B cell (primary cell): ENCODE data around the gene RUNDC3A. TPM values are rescaled to one million over a fixed set of nuclear protein-coding genes. Genes with fewer than 3 reads are reported as not detected.
A peak's percentile ranks its signal among the peaks of the same experiment; 100 is the strongest.

Source experiments
- ATAC-seq: fragments of 200-7000 bp; cut with Tn5 transposase; one replicate; pipeline ENCODE4 v1.10.0; 2021; ENCODE audit warnings: low read depth, mild to moderate bottlenecking, moderate number of reproducible peaks, moderate library complexity
- CTCF ChIA-PET: fragments of 350-600 bp; sonication (Branson Sonifier 250); formaldehyde crosslinking; loops from one replicate; lab custom pipeline; 2021; ENCODE audit warnings: antibody characterized with exemption, inconsistent platforms; lab: Charles Lee
- POLR2A ChIA-PET: fragments of 350-600 bp; sonication (Branson Sonifier 250); formaldehyde crosslinking; loops from one replicate; lab custom pipeline; 2021; ENCODE audit warnings: antibody characterized with exemption; lab: Charles Lee
- DNase-seq: peaks from one replicate; pipeline ENCODE4 v3.0.0; 2013
- H2AFZ ChIP-seq: 2 replicates; pipeline ENCODE4 v1.6.1; 2012; ENCODE audit warnings: mild to moderate bottlenecking, low read depth, low read length; ENCODE audit not compliant: insufficient read depth, poor library complexity, severe bottlenecking
- H3K27ac ChIP-seq, 2 donors: 1 replicate in 1 of 2; 2 replicates in 1 of 2; pipeline ENCODE4 v1.5.1; 2012 to 2013; ENCODE audit warnings: low read length in 2 of 2, mild to moderate bottlenecking in 2 of 2, moderate library complexity in 1 of 2
- H3K27me3 ChIP-seq, 4 experiments: fragments of 200-600 bp in 1 of 4; sonication (generic) in 1 of 4; replicated peaks in 1 of 4; 1 replicate in 2 of 4; 2 replicates in 2 of 4; pipeline versions ENCODE4 v1.6.1 to v1.7.0; 2013 to 2016; ENCODE audit warnings: low read length in 3 of 4, mild to moderate bottlenecking in 2 of 4, mixed read lengths in 1 of 4, moderate library complexity in 1 of 4; ENCODE audit not compliant: insufficient read depth in 4 of 4, control insufficient read depth in 3 of 4; ENCODE audit errors: control extremely low read depth in 1 of 4
- H3K36me3 ChIP-seq, 2 experiments: replicated peaks in 1 of 2; 1 replicate in 1 of 2; 2 replicates in 1 of 2; pipeline versions ENCODE4 v1.6.1 to v1.7.1; 2013; ENCODE audit warnings: low read length in 1 of 2; ENCODE audit not compliant: insufficient read depth in 2 of 2, control insufficient read depth in 1 of 2; ENCODE audit errors: control extremely low read depth in 1 of 2, extremely low read depth in 1 of 2
- H3K4me1 ChIP-seq, 2 donors: fragments of 200-600 bp in 1 of 2; sonication (generic) in 1 of 2; 1 replicate in 1 of 2; 2 replicates in 1 of 2; pipeline versions ENCODE4 v1.5.1 to v1.6.1; 2013 to 2017; ENCODE audit warnings: low read length in 2 of 2; ENCODE audit not compliant: control insufficient read depth in 2 of 2, insufficient read depth in 2 of 2
- H3K4me2 ChIP-seq: replicated peaks from 2 replicates; pipeline ENCODE3; 2012; ENCODE audit warnings: mild to moderate bottlenecking, low read depth, low read length; ENCODE audit not compliant: poor library complexity, severe bottlenecking
- H3K4me3 ChIP-seq, 5 experiments: fragments of 200-600 bp in 1 of 5; sonication (generic) in 1 of 5; 1 replicate in 3 of 5; 2 replicates in 2 of 5; pipeline versions ENCODE4 v1.5.1 to v1.7.0; 2011 to 2016; ENCODE audit warnings: low read length in 4 of 5, mild to moderate bottlenecking in 4 of 5, low read depth in 2 of 5, control low read depth in 1 of 5, moderate library complexity in 1 of 5; ENCODE audit not compliant: insufficient read depth in 1 of 5; ENCODE audit errors: control extremely low read depth in 1 of 5, extremely low read depth in 1 of 5
- H3K79me2 ChIP-seq: fragments of 200-600 bp; sonication (generic); one replicate; pipeline ENCODE4 v1.6.0; 2016; ENCODE audit warnings: low read length; ENCODE audit not compliant: control insufficient read depth, insufficient read depth
- H3K9ac ChIP-seq: fragments of 200-600 bp; sonication (generic); 2 replicates; pipeline ENCODE4 v1.6.1; 2017; ENCODE audit warnings: mild to moderate bottlenecking, low read length, moderate library complexity
- H3K9me3 ChIP-seq, 3 donors: one replicate each; pipeline versions ENCODE4 v1.6.1 to v1.7.1; 2013; ENCODE audit warnings: low read length in 2 of 3; ENCODE audit not compliant: control insufficient read depth in 2 of 3, insufficient read depth in 1 of 3; ENCODE audit errors: control extremely low read depth in 1 of 3
- H4K20me1 ChIP-seq: 2 replicates; pipeline ENCODE4 v1.6.0; 2012; ENCODE audit warnings: mild to moderate bottlenecking, low read length; ENCODE audit not compliant: insufficient read depth, control insufficient read depth, poor library complexity, severe bottlenecking
- H3K27ac Mint-ChIP-seq: one replicate; pipeline ENCODE4 v1.8.0; 2021; ENCODE audit warnings: mixed read lengths
- H3K27me3 Mint-ChIP-seq: one replicate; pipeline ENCODE4 v1.8.0; 2021; ENCODE audit warnings: mixed read lengths
- H3K4me1 Mint-ChIP-seq: one replicate; pipeline ENCODE4 v1.8.0; 2021; ENCODE audit warnings: mixed read lengths
- H3K4me3 Mint-ChIP-seq: one replicate; pipeline ENCODE4 v1.8.0; 2021; ENCODE audit warnings: mixed read lengths
- H3K9me3 Mint-ChIP-seq: one replicate; pipeline ENCODE4 v1.8.0; 2022; ENCODE audit warnings: mixed read lengths; ENCODE audit not compliant: insufficient read depth
- EZH2 ChIP-seq: IDR thresholded peaks from 2 replicates; pipeline ENCODE4 v1.6.1; 2012; ENCODE audit warnings: borderline replicate concordance, low read depth, mild to moderate bottlenecking, moderate library complexity, low read length; ENCODE audit not compliant: insufficient read depth, poor library complexity, severe bottlenecking
- WGBS: methylation state at CpG from one replicate; pipeline ENCODE4 v1.1.5; 2013; ENCODE audit warnings: missing lambda C conversion rate; ENCODE audit not compliant: insufficient coverage; 5-methylcytosine and 5-hydroxymethylcytosine counted together
- intact Hi-C: fragments of 100-400 bp; cut with micrococcal nuclease; formaldehyde crosslinking; loops from one replicate; pipeline ENCODE4 v1.10.0; 2022
- polyA plus RNA-seq: library from polyadenylated mRNA; depleted of rRNA; stranded (reverse); fragments of >200 nt; gene quantifications from 2 replicates; pipeline ENCODE4 v1.2.3, GENCODE V29; 2012
- total RNA-seq, 2 donors: library from RNA; stranded (reverse); fragments of 120-200 nt in 1 of 2; gene quantifications; 1 replicate in 1 of 2; 2 replicates in 1 of 2; pipeline versions ENCODE4 v1.2.3 to v1.2.4, GENCODE V29; 2013 to 2022
- TF ChIP-seq, protein P1 (sequence below): fragments of 200-600 bp; IDR thresholded peaks from one replicate; pipeline ENCODE4 v1.8.0; 2022; ENCODE audit warnings: antibody characterized with exemption, mild to moderate bottlenecking

RUNDC3A gene
- total and polyA plus RNA-seq, 2 donors (not counting 1 experiment from before 2014, with no cell fraction given) = 0.19 TPM; not detected in 1

DNA sequence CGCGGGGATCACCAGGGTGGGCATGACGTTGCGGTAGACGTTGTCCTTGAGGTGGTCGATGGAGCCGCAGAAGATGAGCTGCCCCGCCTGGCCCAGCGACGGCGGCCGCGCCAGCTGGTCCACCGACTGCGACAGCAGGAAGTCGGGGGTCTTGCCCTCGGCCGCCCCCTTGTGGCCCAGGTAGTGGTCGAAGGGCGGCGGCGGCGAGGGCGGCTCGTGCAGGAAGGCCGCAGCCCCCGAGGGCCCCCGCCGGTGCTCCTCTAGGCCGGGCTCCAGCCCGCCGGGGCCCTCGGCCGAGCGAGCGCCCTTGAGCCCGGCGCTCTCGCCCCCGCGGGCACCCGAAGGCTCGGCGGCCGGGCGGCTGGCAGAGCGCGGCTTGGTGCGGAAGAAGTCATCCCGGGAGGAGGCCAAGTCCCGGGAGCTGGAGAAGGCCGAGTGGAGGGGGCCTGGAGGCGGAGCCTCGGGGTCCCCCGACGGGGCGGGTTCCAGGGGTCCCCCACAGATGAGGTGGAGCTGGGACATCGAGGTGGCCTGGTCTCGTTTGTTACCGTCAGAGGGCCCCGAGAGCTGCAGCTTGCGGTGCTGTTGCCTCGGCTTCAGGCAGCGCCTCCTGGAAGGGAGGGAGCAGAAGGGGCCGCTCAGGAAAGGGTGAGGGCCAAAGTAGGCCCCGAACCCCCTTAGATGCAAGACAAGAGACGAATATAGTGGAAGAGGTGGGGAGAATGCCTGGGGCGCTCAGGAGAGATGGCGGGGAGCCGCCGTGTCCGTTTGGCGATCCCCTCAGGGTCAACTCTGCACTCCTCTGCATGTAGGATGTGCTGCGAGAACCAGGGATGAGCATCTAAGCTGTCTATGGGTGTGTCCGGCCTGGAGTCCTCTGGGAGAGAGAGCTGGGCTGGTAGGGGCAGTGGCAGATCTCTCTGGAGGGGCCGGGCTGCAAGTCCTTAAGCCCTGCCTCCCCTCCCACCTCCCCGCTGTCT is 46.5 kb downstream of the RUNDC3A start:
- Mint-ChIP-seq H3K27ac (peak overlapping the region; percentile 78), H3K4me3 (peak overlapping the region; percentile 82), H3K9me3 (no peaks in the 10 kb centered on the region), H3K27me3 (no peaks in the 10 kb centered on the region), H3K4me1 (peaks cover 17% of the 10 kb centered on the region)
- WGBS = 60% methylated on average over 73 of the region's 77 CpGs
- no peak overlapping the region for H3K9ac ChIP-seq
- H3K4me1 ChIP-seq = peaks cover 6 to 14% of the 10 kb centered on the region in 2 donors
- peaks cover 0 to 32% of the 10 kb centered on the region in 2 experiments for H3K36me3 ChIP-seq
- TF ChIP-seq, protein P1, sequence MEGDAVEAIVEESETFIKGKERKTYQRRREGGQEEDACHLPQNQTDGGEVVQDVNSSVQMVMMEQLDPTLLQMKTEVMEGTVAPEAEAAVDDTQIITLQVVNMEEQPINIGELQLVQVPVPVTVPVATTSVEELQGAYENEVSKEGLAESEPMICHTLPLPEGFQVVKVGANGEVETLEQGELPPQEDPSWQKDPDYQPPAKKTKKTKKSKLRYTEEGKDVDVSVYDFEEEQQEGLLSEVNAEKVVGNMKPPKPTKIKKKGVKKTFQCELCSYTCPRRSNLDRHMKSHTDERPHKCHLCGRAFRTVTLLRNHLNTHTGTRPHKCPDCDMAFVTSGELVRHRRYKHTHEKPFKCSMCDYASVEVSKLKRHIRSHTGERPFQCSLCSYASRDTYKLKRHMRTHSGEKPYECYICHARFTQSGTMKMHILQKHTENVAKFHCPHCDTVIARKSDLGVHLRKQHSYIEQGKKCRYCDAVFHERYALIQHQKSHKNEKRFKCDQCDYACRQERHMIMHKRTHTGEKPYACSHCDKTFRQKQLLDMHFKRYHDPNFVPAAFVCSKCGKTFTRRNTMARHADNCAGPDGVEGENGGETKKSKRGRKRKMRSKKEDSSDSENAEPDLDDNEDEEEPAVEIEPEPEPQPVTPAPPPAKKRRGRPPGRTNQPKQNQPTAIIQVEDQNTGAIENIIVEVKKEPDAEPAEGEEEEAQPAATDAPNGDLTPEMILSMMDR = peak; percentile 73
- no peak for TF ChIP-seq EZH2
- intact Hi-C loops = loop anchor here (1.0 to 5.0 kb wide), 3 partner anchors 8 to 413 kb away; partner anchors contain the start of genes FAM171A2, GRN and PPY
- H3K4me3 ChIP-seq = peak overlapping the region in 3 of 5 experiments; percentile 40 to 51 (median 44)
- peak overlapping the region; percentile 90 for H3K4me2 ChIP-seq
- H3K79me2 ChIP-seq = no peaks in the 10 kb centered on the region
- DNase-seq (peak; percentile 77), ATAC-seq (peak; percentile 57)
- H2AFZ ChIP-seq = peak overlapping the region; percentile 46
- no peaks in the 10 kb centered on the region for H3K9me3 ChIP-seq
- peaks cover 27% of the 10 kb centered on the region for H4K20me1 ChIP-seq
- CTCF ChIA-PET = interaction anchor here (0.9 to 10.1 kb wide), 22 partner anchors 8 to 412 kb away, joined by 3 to 117 read pairs (median 6); partner anchors contain the start of genes FAM171A2, GRN, HDAC5 and SLC25A39
- no peaks in the 10 kb centered on the region for H3K27me3 ChIP-seq
- POLR2A ChIA-PET = interaction anchor here (0.6 to 2.4 kb wide), 6 partner anchors 10 to 870 kb away, joined by 3 to 11 read pairs (median 4); partner anchors contain the start of genes ATXN7L3, GRN, SLC25A39 and UBTF
- no peak overlapping the region for H3K27ac ChIP-seq
